Left cardiac atrium (tissue), 4 donors: ENCODE results near the gene EIF4B. TPM values are rescaled to one million over a fixed set of nuclear protein-coding genes. Genes with fewer than 3 reads are reported as not detected.
A peak's percentile ranks its signal among the peaks of the same experiment; 100 is the strongest.
"Not testable (repeated sequence)": the region's sequence is repeated elsewhere in the genome, so short reads cannot be mapped to it uniquely, and the experiment has no call there.

Experiments
- ATAC-seq, 2 donors: fragments of 200-7000 bp; cut with Tn5 transposase; one replicate each; pipeline ENCODE4 v1.9.1; 2020; ENCODE audit warnings: mild to moderate bottlenecking in 2 of 2, moderate library complexity in 2 of 2
- DNase-seq: peaks from one replicate; pipeline ENCODE4 v3.0.0-alpha.2; 2020
- intact Hi-C, 2 donors: fragments of 100-400 bp; cut with DNase I; formaldehyde crosslinking; loops; one replicate each; pipeline versions ENCODE4 v1.14.1 to v1.15.1; 2022 to 2023
- total RNA-seq, 2 donors: library from RNA; stranded (reverse); fragmentation: NEBNext Ultra II Directional; extraction: Animal tissue kit (Norgen Biotek cat#: 25700); gene quantifications; one replicate each; pipeline ENCODE4 v1.2.1, GENCODE V29; 2021
- donor health status: DM: no; HTN: yes; CAD: no.
- donor health status: DM: no; HTN: yes; CAD: no; lungs with severe emphysema.
- donor health status: DM: yes; HTN: yes; CAD: no.
- donor health status: Dilated cardiomyopathy.

The EIF4B gene
- total RNA-seq, 2 donors from 2014 or later, result 332 to 341 TPM

GRCh38 chr12:52992240-52992639, 14.0 kb upstream of the EIF4B start:
- DNase-seq, intact Hi-C loops, ATAC-seq: not testable (repeated sequence)

GRCh38 chr12:52992699-52993557, 13.3 kb upstream of the EIF4B start:
- ATAC-seq, result no peak
- intact Hi-C loops, result no loop called here
- no peak for DNase-seq

GRCh38 chr12:52993558-52993869, 12.7 kb upstream of the EIF4B start:
- no peak for ATAC-seq
- DNase-seq, result no peak
- intact Hi-C loops, result no loop called here

- no peak for ATAC-seq
- intact Hi-C loops, result no loop called here
- DNase-seq, result no peak
Measured at GRCh38 chr12:53004178-53004577, 2.1 kb upstream of the EIF4B start.

- intact Hi-C loops, result no loop called here
- no peak for DNase-seq
- ATAC-seq, result no peak
Measured at GRCh38 chr12:53004582-53004981, 1.7 kb upstream of the EIF4B start.

- intact Hi-C loops, result no loop called here
- ATAC-seq, result no peak
- DNase-seq, result peak; percentile 29
Measured at GRCh38 chr12:53005215-53005985, 856 bp upstream of the EIF4B start.

GRCh38 chr12:53006810-53007309, 604 bp downstream of the EIF4B start:
- ATAC-seq (peak; percentile 56 to 68), DNase-seq (peak; percentile 79)
- intact Hi-C loops, result no loop called here

GRCh38 chr12:53007343-53007742, 1.1 kb downstream of the EIF4B start:
- intact Hi-C loops, result no loop called here
- DNase-seq (no peak), ATAC-seq (no peak)

- DNase-seq, intact Hi-C loops, ATAC-seq: not testable (repeated sequence)
Measured at GRCh38 chr12:53008760-53009159, 2.5 kb downstream of the EIF4B start.

- ATAC-seq, result no peak
- DNase-seq, result no peak
- intact Hi-C loops, result no loop called here
Measured at GRCh38 chr12:53010955-53011354, 4.7 kb downstream of the EIF4B start.

- DNase-seq (no peak), ATAC-seq (no peak)
- intact Hi-C loops, result no loop called here
Measured at GRCh38 chr12:53011889-53012288, 5.6 kb downstream of the EIF4B start.

GRCh38 chr12:53012928-53013327, 6.7 kb downstream of the EIF4B start:
- intact Hi-C loops, result no loop called here
- ATAC-seq (no peak), DNase-seq (no peak)

- intact Hi-C loops, result no loop called here
Measured at GRCh38 chr12:53014709-53015108, 8.5 kb downstream of the EIF4B start.

GRCh38 chr12:53025250-53025649, 19.0 kb downstream of the EIF4B start:
- intact Hi-C loops, result no loop called here
- no peak for DNase-seq

More at GRCh38 chr12:53014709-53015108, 8.5 kb downstream of the EIF4B start:
- no peak for DNase-seq
- ATAC-seq, result no peak

GRCh38 chr12:53027014-53027413, 20.8 kb downstream of the EIF4B start:
- ATAC-seq, DNase-seq, intact Hi-C loops: not testable (repeated sequence)

More at GRCh38 chr12:53025250-53025649, 19.0 kb downstream of the EIF4B start:
- no peak for ATAC-seq

- DNase-seq (no peak), ATAC-seq (no peak)
- intact Hi-C loops, result no loop called here
Measured at GRCh38 chr12:53031616-53032015, 25.4 kb downstream of the EIF4B start.

- ATAC-seq, DNase-seq, intact Hi-C loops: not testable (repeated sequence)
Measured at GRCh38 chr12:53033832-53034231, 27.6 kb downstream of the EIF4B start.

- intact Hi-C loops, result no loop called here
- no peak for ATAC-seq
Measured at GRCh38 chr12:53034459-53034858, 28.2 kb downstream of the EIF4B start.

GRCh38 chr12:53036802-53037201, 30.5 kb downstream of the EIF4B start:
- intact Hi-C loops, result no loop called here
- ATAC-seq, result no peak

More at GRCh38 chr12:53034459-53034858, 28.2 kb downstream of the EIF4B start:
- DNase-seq, result no peak

GRCh38 chr12:53039851-53040250, 33.6 kb downstream of the EIF4B start:
- no peak for DNase-seq
- ATAC-seq, result no peak
- intact Hi-C loops, result no loop called here

More at GRCh38 chr12:53036802-53037201, 30.5 kb downstream of the EIF4B start:
- no peak for DNase-seq
